ENCODE measurements around the gene B3GNT3.

- TF ChIP-seq CTCF (conservative IDR thresholded peaks at IDR 0.05 in 1 of 2, IDR thresholded peaks at IDR 0.05 in 1 of 2; ENCODE audit: low read depth in 1 of 2, low read length in 2 of 2) (no peak), EZH2 (IDR thresholded peaks at IDR 0.05; ENCODE audit: low read length, missing control alignments) (no peak)
Observed at GRCh38 chr19:17757125-17757524, 37.8 kb upstream of the B3GNT3 start.

All from fibroblast of lung (primary cell).